HG02588 (cell line): ENCODE data around the gene HMG20B.
"Not testable (repeated sequence)": the region's sequence is repeated elsewhere in the genome, so short reads cannot be mapped to it uniquely, and the experiment has no call there.

ENCODE experiments used
- ATAC-seq: cut with Tn5 transposase; IDR thresholded peaks from one replicate; pipeline ENCODE4 v1.9.1; 2021; ENCODE audit warnings: mild to moderate bottlenecking, moderate library complexity; ENCODE audit not compliant: unreplicated experiment

HMG20B gene

GRCh38 chr19:3555653-3556422 lies 16.9 kb upstream of the HMG20B start:
- no peak for ATAC-seq

DNA sequence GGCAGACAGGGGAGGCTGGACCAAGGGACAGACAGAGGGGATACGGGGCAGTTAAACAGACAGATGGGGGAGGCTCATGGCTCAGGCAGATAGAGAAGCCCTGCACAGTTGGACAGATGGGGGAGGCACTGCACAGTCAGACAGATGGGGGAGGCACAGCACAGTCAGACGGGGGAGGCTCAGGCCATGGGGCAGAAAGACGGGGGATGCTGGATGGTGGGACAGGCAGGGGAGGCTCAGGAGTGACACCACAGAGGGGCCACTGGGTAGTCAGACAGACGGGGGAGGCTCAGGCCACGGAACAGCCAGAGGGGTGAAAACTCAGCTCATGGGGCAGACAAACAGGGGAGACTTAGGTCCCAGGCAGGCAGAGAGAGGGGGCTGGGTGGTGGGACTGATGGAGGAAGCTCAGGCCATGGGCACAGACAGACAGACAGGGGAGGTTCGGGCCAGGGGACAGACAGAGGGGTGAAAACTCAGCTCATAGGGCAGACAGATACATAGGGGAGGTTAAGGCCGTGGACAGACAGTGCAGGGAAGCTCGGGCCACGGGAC lies 16.2 kb upstream of the HMG20B start:
- ATAC-seq, result no peak

DNA sequence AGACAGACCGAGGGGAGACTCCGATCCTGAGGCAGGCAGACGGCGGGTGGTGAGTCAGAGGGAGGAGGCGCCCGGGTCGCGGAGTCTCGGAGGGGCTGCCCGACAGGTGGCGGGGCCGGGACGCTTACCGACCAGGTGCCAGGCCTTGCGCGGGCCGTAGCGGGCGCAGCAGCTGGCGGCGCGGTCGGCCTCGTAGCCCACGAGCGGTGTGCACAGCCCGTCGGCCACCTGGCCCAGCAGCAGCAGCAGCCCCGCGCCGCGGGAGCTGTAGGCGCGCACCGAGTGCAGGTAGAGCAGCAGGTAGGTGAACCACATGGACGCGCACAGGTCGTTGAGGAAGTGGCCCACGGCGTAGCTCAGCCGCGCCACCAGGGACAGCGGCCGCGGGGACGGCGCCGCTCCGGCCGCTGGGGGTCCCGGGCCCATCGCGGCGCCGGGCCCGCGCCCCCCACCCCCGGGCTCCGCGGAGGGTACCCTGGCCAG lies 15.7 kb upstream of the HMG20B start:
- peak; percentile 34 for ATAC-seq

GRCh38 chr19:3557461-3558248 lies 15.1 kb upstream of the HMG20B start, which contains the start of gene MFSD12:
TSS of gene MFSD12 (minus strand) at chr19:3557586. CDS start at chr19:3557403, 183 bp downstream.
- ATAC-seq, result peak; percentile 79

- ATAC-seq, result no peak
Observed at GRCh38 chr19:3563709-3564524, 8.8 kb upstream of the HMG20B start.

GRCh38 chr19:3565139-3565538 lies 7.6 kb upstream of the HMG20B start:
- no peak for ATAC-seq

DNA sequence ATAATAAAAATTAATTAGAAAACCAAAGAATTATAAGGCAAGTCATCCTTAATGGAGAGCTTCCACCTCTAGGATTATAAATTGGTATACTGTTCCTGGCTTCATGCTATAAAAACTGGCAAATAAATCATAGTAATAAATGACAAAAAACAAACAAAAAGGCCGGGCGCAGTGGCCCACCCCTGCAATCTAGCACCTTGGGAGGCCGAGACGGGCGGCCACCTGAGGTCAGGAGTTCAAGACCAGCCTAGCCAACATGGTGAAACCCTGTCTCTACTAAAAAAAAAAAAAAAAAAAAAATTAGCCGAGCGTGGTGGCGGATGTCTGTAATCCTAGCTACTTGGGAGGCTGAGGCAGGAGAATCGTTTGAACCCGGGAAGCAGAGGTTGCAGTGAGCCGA lies 2.7 kb upstream of the HMG20B start:
- not testable (repeated sequence) for ATAC-seq

GRCh38 chr19:3570606-3571011 lies 2.1 kb upstream of the HMG20B start:
- ATAC-seq, result no peak

- ATAC-seq, result peak; percentile 83
Observed at GRCh38 chr19:3572132-3572854, 451 bp upstream of the HMG20B start.

DNA sequence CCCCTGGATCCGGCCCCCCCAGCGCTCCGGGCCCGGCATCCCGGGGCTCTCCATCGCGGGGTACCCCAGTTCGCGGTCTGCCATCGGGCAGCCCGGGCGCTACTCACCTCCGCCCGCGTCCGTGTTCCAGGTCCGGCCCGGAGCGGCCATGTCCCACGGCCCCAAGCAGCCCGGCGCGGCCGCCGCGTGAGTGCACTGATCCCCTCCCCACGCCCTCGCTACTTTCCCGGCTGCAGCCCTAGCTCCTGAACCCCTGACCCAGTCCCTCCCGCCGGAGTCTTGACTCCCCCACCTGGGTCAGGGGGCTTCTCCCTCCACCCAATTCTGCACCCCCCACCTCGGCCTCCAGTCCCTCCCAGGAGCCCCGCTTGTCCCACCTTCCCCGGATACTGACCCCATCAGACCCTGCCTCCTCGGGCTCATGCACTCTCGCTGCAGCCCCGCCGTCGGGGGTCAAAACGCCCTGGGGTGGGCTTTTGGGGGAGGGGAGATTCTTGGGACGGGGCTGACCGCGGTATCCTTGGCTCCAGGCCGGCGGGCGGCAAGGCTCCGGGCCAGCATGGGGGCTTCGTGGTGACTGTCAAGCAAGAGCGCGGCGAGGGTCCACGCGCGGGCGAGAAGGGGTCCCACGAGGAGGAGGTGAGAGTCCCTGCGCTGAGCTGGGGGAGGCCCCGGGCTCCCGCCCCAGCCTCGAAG lies 566 bp downstream of the HMG20B start:
- ATAC-seq, result no peak

DNA sequence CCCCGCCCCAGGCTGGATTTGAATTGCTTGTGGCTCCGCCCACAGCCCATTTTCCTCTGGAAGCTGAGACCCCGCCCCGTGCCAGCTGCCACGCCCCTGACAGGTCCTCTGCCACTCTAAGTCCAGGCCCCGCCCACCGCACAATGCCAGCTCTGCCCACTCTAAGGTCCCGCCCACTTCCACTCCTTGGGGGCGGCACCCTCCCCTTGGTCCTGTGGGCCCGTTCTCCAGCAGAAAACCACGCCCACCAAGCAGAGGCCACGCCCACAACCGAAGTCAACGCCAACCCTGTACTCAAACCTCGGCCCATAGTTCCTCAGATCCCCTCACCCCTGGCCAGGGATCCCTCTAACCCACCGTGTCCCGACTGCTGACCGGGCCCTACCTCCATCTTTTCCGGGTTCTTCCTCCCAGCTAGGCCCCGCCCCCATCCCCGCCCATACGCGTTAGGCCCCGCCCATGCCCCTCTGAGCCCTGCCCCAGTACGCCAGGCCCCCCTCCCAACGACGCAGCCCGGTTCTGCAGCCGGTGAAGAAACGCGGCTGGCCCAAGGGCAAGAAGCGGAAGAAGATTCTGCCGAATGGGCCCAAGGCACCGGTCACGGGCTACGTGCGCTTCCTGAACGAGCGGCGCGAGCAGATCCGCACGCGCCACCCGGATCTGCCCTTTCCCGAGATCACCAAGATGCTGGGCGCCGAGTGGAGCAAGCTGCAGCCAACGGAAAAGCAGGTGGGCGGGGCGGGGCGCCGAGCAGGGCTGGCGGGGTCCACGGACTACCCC lies 1.3 kb downstream of the HMG20B start:
- no peak for ATAC-seq

DNA sequence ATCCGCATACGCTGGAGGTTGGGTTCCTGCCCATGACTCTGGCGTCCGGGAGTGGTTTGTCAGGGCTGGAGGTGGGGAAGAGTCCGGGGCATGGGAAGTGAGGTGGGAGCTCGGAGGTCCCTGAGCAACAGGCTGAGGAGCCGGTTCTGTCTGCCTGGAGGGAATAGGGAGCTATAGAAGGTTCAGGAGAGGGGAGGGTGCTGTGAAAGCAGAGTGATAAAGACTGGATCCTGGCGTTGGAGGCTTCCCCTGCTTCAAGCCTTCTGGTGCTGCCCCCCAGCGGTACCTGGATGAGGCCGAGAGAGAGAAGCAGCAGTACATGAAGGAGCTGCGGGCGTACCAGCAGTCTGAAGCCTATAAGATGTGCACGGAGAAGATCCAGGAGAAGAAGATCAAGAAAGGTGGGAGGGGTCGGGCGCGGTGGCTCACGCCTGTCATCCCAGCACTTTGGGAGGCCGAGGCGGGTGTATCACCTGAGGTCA lies 2.6 kb downstream of the HMG20B start:
- ATAC-seq, result no peak

- ATAC-seq, result no peak
Observed at GRCh38 chr19:3575949-3576673, 3.4 kb downstream of the HMG20B start.

- ATAC-seq, result no peak
Observed at GRCh38 chr19:3576696-3577443, 4.1 kb downstream of the HMG20B start.

DNA sequence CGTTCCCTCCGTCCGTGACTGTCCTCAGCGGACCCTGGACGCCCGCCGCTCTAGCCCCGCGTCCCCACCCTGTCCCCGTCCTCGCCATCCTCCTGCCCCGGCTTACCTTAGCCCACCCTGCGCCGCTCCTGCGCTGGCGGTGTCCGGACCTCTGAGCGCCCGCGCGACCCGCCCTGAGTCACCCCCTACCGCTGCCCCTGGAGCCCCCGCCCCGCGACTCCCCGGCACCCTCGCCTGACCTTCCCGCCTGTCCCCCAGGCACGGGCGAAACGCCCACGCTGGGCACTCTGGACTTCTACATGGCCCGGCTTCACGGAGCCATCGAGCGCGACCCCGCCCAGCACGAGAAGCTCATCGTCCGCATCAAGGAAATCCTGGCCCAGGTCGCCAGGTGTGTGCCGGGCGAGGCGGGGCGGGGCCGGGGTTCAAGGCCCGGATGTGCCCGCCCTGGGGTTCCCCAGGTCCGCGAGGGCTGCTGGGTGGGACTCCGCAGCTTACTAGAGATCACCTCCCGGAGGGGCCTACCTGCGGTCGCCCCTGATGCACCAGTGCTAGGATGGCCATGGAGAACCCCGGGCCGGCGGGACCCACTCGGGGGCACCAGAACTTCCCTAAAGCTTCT lies 5.1 kb downstream of the HMG20B start:
- no peak for ATAC-seq

- no peak for ATAC-seq
Observed at GRCh38 chr19:3578390-3578789, 5.6 kb downstream of the HMG20B start.
